ACHN (cell line): ENCODE results near the gene TTYH2.

Source experiments
- DNase-seq: peaks from one replicate; pipeline ENCODE4 v3.0.0-alpha.2; 2015
- in situ Hi-C: cut with HindIII; loops from 2 replicates; pipeline ENCODE4 v1.10.0; 2017; ENCODE audit warnings: low sequenced_read_pairs, low pct_ligation_motif_present, low pct_unique_long_range_greater_than_20kb

Gene TTYH2

GRCh38 chr17:74227271-74228080 lies 14.1 kb downstream of the TTYH2 start:
- in situ Hi-C loops, result no loop called here
- DNase-seq, result no peak

- no peak for DNase-seq
- in situ Hi-C loops, result no loop called here
These were observed 15.1 kb downstream of the TTYH2 start for GRCh38 chr17:74228306-74228978.

GRCh38 chr17:74230896-74231295 lies 17.5 kb downstream of the TTYH2 start:
- DNase-seq, result no peak
- in situ Hi-C loops, result no loop called here

- no peak for DNase-seq
- in situ Hi-C loops, result no loop called here
These were observed 18.8 kb downstream of the TTYH2 start for GRCh38 chr17:74231928-74232907.

- in situ Hi-C loops, result no loop called here
- DNase-seq, result no peak
These were observed 20.6 kb downstream of the TTYH2 start for GRCh38 chr17:74233937-74234336.

- in situ Hi-C loops, result no loop called here
These were observed 21.1 kb downstream of the TTYH2 start for GRCh38 chr17:74234486-74234885.

GRCh38 chr17:74235040-74235581 lies 21.7 kb downstream of the TTYH2 start:
- no peak for DNase-seq
- in situ Hi-C loops, result no loop called here

More at GRCh38 chr17:74234486-74234885, 21.1 kb downstream of the TTYH2 start:
- no peak for DNase-seq

GRCh38 chr17:74235911-74236371 lies 22.6 kb downstream of the TTYH2 start:
- in situ Hi-C loops, result no loop called here

GRCh38 chr17:74237321-74237720 lies 23.9 kb downstream of the TTYH2 start:
- no peak for DNase-seq
- in situ Hi-C loops, result no loop called here

More at GRCh38 chr17:74235911-74236371, 22.6 kb downstream of the TTYH2 start:
- DNase-seq, result no peak

GRCh38 chr17:74239172-74239571 lies 25.8 kb downstream of the TTYH2 start:
- in situ Hi-C loops, result no loop called here
- DNase-seq, result no peak

GRCh38 chr17:74240618-74241205 lies 27.3 kb downstream of the TTYH2 start:
- no peak for DNase-seq
- in situ Hi-C loops, result no loop called here

GRCh38 chr17:74241431-74241830 lies 28.1 kb downstream of the TTYH2 start:
- in situ Hi-C loops, result no loop called here
- DNase-seq, result no peak

- in situ Hi-C loops, result no loop called here
These were observed 28.5 kb downstream of the TTYH2 start for GRCh38 chr17:74241847-74242246.

GRCh38 chr17:74243013-74243755 lies 29.8 kb downstream of the TTYH2 start:
- DNase-seq, result no peak
- in situ Hi-C loops, result no loop called here

More at GRCh38 chr17:74241847-74242246, 28.5 kb downstream of the TTYH2 start:
- no peak for DNase-seq

GRCh38 chr17:74244128-74244527 lies 30.8 kb downstream of the TTYH2 start:
- in situ Hi-C loops, result no loop called here
- no peak for DNase-seq

GRCh38 chr17:74244548-74244947 lies 31.2 kb downstream of the TTYH2 start:
- in situ Hi-C loops, result no loop called here
- DNase-seq, result no peak

- no peak for DNase-seq
- in situ Hi-C loops, result no loop called here
These were observed 31.9 kb downstream of the TTYH2 start for GRCh38 chr17:74245145-74245831.
